Testis (tissue), 2 donors: ENCODE data around the gene LRP2.

Experiments
- CTCF ChIP-seq, 3 experiments: fragments of 450-650 bp in 2 of 3; fragments of 200-600 bp in 1 of 3; sonication (generic) in 1 of 3; IDR thresholded peaks; one replicate each; pipeline ENCODE4 v1.5.1; 2016 to 2019; ENCODE audit warnings: antibody characterized with exemption in 3 of 3, mild to moderate bottlenecking in 2 of 3, moderate library complexity in 1 of 3
- POLR2A ChIP-seq: fragments of 450-650 bp; IDR thresholded peaks from one replicate; pipeline ENCODE4 v1.6.1; 2017; ENCODE audit warnings: antibody characterized with exemption, mild to moderate bottlenecking, moderate library complexity

- TF ChIP-seq CTCF (IDR thresholded peaks at IDR 0.05) (no peak), POLR2A (no peak)
Measured at GRCh38 chr2:169104848-169105247, 257.5 kb downstream of the LRP2 start.
